Mesenchymal stem cell (in vitro differentiated cells and primary cell): ENCODE measurements around the gene ADAM23.

Experiments
- DNase-seq: peaks from one replicate; pipeline ENCODE4 v3.0.0-alpha.2; 2013
- H2AFZ ChIP-seq: one replicate; pipeline ENCODE4 v1.6.1; 2013; ENCODE audit warnings: low read depth, mild to moderate bottlenecking, control low read depth, inconsistent platforms, low read length, moderate library complexity
- H2AK5ac ChIP-seq: 2 replicates; pipeline ENCODE4 v1.6.1; 2013; ENCODE audit warnings: low read length, moderate library complexity, mild to moderate bottlenecking, inconsistent platforms; ENCODE audit not compliant: severe bottlenecking
- H2BK120ac ChIP-seq: one replicate; pipeline ENCODE4 v1.6.1; 2013; ENCODE audit warnings: low read depth, mild to moderate bottlenecking, inconsistent platforms, low read length, moderate library complexity
- H2BK12ac ChIP-seq, 2 experiments: one replicate each; pipeline ENCODE4 v1.6.1; 2013; ENCODE audit warnings: inconsistent platforms in 2 of 2, low read length in 2 of 2, mild to moderate bottlenecking in 2 of 2, moderate library complexity in 2 of 2, control low read depth in 1 of 2
- H2BK15ac ChIP-seq: one replicate; pipeline ENCODE4 v1.6.1; 2013; ENCODE audit warnings: mild to moderate bottlenecking, low read depth, inconsistent platforms; ENCODE audit not compliant: poor library complexity, severe bottlenecking
- H2BK5ac ChIP-seq: 2 replicates; pipeline ENCODE4 v1.6.1; 2013; ENCODE audit warnings: low read depth, mild to moderate bottlenecking, low read length, control low read depth, inconsistent platforms; ENCODE audit not compliant: poor library complexity, severe bottlenecking
- H3K14ac ChIP-seq, 2 experiments: one replicate each; pipeline ENCODE4 v1.6.1; 2013; ENCODE audit warnings: inconsistent platforms in 2 of 2, low read length in 2 of 2, control low read depth in 1 of 2, mild to moderate bottlenecking in 1 of 2, moderate library complexity in 1 of 2
- H3K18ac ChIP-seq, 2 experiments: one replicate each; pipeline ENCODE4 v1.6.1; 2013; ENCODE audit warnings: inconsistent platforms in 2 of 2, low read length in 2 of 2, control low read depth in 1 of 2, low read depth in 1 of 2, mild to moderate bottlenecking in 1 of 2
- H3K23ac ChIP-seq, 2 experiments: one replicate each; pipeline ENCODE4 v1.6.1; 2013; ENCODE audit warnings: inconsistent platforms in 2 of 2, low read length in 2 of 2, mild to moderate bottlenecking in 2 of 2, moderate library complexity in 2 of 2, control low read depth in 1 of 2
- H3K27ac ChIP-seq: 2 replicates; pipeline ENCODE4 v1.5.1; 2013; ENCODE audit warnings: mild to moderate bottlenecking, moderate library complexity, low read length, control low read depth, inconsistent platforms; ENCODE audit not compliant: poor library complexity, severe bottlenecking
- H3K27me3 ChIP-seq, 2 experiments: 2 replicates each; pipeline versions ENCODE4 v1.6.1 to v1.7.0; 2013; ENCODE audit warnings: low read length in 2 of 2, mild to moderate bottlenecking in 2 of 2, moderate library complexity in 2 of 2, control low read depth in 1 of 2, inconsistent platforms in 1 of 2; ENCODE audit not compliant: control insufficient read depth in 1 of 2, insufficient read depth in 1 of 2
- H3K36me3 ChIP-seq, 2 experiments: 2 replicates each; pipeline versions ENCODE4 v1.6.1 to v1.7.0; 2013; ENCODE audit warnings: low read length in 2 of 2, control low read depth in 1 of 2, inconsistent platforms in 1 of 2, low read depth in 1 of 2, mild to moderate bottlenecking in 1 of 2; ENCODE audit not compliant: insufficient read depth in 2 of 2, control insufficient read depth in 1 of 2
- H3K4ac ChIP-seq, 2 experiments: one replicate each; pipeline ENCODE4 v1.6.1; 2013; ENCODE audit warnings: inconsistent platforms in 2 of 2, low read length in 2 of 2, mild to moderate bottlenecking in 2 of 2, moderate library complexity in 2 of 2, control low read depth in 1 of 2, low read depth in 1 of 2
- H3K4me1 ChIP-seq: 2 replicates; pipeline ENCODE4 v1.6.1; 2013; ENCODE audit warnings: low read depth, low read length, control low read depth; ENCODE audit not compliant: control insufficient read depth, insufficient read depth
- H3K4me2 ChIP-seq: 2 replicates; pipeline ENCODE4 v1.6.1; 2013; ENCODE audit warnings: low read length, mild to moderate bottlenecking, inconsistent platforms; ENCODE audit not compliant: poor library complexity, severe bottlenecking
- H3K4me3 ChIP-seq, 2 experiments: 2 replicates each; pipeline versions ENCODE4 v1.5.1 to v1.7.0; 2013; ENCODE audit warnings: low read length in 2 of 2, mild to moderate bottlenecking in 2 of 2, control low read depth in 1 of 2, low read depth in 1 of 2; ENCODE audit not compliant: insufficient read depth in 1 of 2
- H3K79me1 ChIP-seq: replicated peaks from 2 replicates; pipeline ENCODE4 v1.6.1; 2013; ENCODE audit warnings: mild to moderate bottlenecking, control low read depth, low read length, inconsistent platforms; ENCODE audit not compliant: poor library complexity, severe bottlenecking
- H3K9ac ChIP-seq: 2 replicates; pipeline ENCODE4 v1.7.0; 2013; ENCODE audit warnings: mild to moderate bottlenecking, low read length, moderate library complexity
- H3K9me3 ChIP-seq: 2 replicates; pipeline ENCODE4 v1.7.0; 2013; ENCODE audit warnings: mild to moderate bottlenecking, low read length; ENCODE audit not compliant: control insufficient read depth
- H4K8ac ChIP-seq: one replicate; pipeline ENCODE4 v1.6.1; 2013; ENCODE audit warnings: inconsistent platforms, mild to moderate bottlenecking, low read length, moderate library complexity
- H4K91ac ChIP-seq: one replicate; pipeline ENCODE4 v1.6.1; 2013; ENCODE audit warnings: mild to moderate bottlenecking, low read length, inconsistent platforms
- WGBS: methylation state at CpG from one replicate; pipeline ENCODE4 v1.1.7; 2013; ENCODE audit warnings: mixed read lengths; 5-methylcytosine and 5-hydroxymethylcytosine counted together

Gene ADAM23

DNA sequence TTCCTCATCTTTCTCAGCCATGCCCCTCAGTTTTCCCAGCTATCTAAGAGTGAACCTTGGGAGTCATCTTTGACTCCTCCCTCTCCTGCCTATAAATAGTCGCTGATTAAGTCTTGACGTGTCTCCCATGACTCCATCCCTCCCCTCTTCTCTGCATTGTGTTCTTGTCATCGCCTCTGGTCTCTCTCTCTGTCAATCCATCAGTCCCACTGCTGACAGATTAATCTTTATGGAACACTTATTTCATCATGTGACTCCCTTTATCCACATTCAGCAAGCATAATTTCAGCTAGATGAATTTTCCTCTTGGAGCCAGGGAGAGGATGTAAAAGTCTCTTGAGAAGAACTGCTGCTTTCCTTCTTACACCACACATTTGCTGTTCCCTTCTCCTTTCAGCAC lies 9.4 kb downstream of the ADAM23 start:
- H3K4me2 ChIP-seq, result no peak overlapping the region

DNA sequence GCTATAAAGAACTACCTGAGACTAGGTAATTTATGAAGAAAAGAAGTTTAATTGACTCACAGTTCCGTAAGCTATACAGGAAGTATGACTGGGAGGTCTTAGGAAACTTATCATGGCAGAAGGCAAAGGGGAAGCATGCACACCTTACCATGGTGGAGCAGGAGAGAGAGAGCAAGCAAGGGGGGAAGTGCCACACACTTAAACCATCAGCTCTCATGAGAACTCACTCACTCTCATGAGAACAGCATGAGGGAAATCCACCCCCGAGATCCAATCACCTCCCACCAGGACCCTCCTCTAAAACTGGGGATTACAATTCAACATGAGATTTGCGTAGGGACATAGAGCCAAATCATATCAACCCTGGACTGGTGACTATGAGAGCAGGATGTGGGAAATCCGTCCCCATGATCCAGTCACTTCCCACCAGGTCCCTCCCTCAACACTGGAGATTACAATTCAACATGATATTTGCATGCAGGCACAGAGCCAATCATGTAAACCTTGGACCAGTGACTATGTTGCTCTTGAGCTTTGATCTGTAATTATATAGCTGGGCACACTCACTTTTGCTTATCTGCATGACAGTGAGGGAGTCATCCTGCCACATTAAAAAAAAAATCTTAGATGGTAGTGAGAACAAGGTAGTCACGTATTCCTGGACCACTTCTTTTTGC lies 12.9 kb downstream of the ADAM23 start:
- H4K8ac ChIP-seq, result no peak overlapping the region
- peaks cover 0 to 7% of the 10 kb centered on the region in 2 experiments for H3K27me3 ChIP-seq
- no peak overlapping the region for H3K9ac ChIP-seq
- no peak overlapping the region for H4K91ac ChIP-seq
- H2BK12ac ChIP-seq, result no peak overlapping the region
- no peaks in the 10 kb centered on the region for H3K4me1 ChIP-seq
- no peak overlapping the region for H3K4me3 ChIP-seq
- H3K36me3 ChIP-seq, result no peaks in the 10 kb centered on the region
- no peak overlapping the region for H3K27ac ChIP-seq
- H3K4ac ChIP-seq, result no peak overlapping the region
- no peak overlapping the region for H3K23ac ChIP-seq
- no peak overlapping the region for H3K4me2 ChIP-seq
- no peak for DNase-seq
- no peak overlapping the region for H2BK5ac ChIP-seq
- H2AK5ac ChIP-seq, result no peak overlapping the region
- no peak overlapping the region for H3K14ac ChIP-seq
- 96% methylated on average over 5 of the region's 5 CpGs for WGBS
- H2AFZ ChIP-seq, result no peak overlapping the region
- no peaks in the 10 kb centered on the region for H3K9me3 ChIP-seq
- no peak overlapping the region for H2BK15ac ChIP-seq
- H2BK120ac ChIP-seq, result no peak overlapping the region
- H3K18ac ChIP-seq, result no peak overlapping the region
- no peaks in the 10 kb centered on the region for H3K79me1 ChIP-seq

More for the DNA sequence above, 9.4 kb downstream of the ADAM23 start:
- DNase-seq, result peak; percentile 56
- Histone ChIP-seq H3K27ac (no peak overlapping the region), H4K8ac (no peak overlapping the region), H3K9me3 (no peaks in the 10 kb centered on the region), H3K9ac (no peak overlapping the region), H4K91ac (no peak overlapping the region), H3K27me3 (no peaks in the 10 kb centered on the region), H2BK15ac (no peak overlapping the region), H3K4me1 (no peaks in the 10 kb centered on the region), H2AFZ (no peak overlapping the region), H3K79me1 (no peaks in the 10 kb centered on the region), H2AK5ac (no peak overlapping the region), H3K4me3 (no peak overlapping the region), H3K4ac (no peak overlapping the region), H2BK5ac (no peak overlapping the region), H3K23ac (no peak overlapping the region), H3K36me3 (no peaks in the 10 kb centered on the region), H2BK12ac (no peak overlapping the region), H3K18ac (no peak overlapping the region), H2BK120ac (no peak overlapping the region), H3K14ac (no peak overlapping the region)
- WGBS, result 41% methylated on average over 3 of the region's 3 CpGs

DNA sequence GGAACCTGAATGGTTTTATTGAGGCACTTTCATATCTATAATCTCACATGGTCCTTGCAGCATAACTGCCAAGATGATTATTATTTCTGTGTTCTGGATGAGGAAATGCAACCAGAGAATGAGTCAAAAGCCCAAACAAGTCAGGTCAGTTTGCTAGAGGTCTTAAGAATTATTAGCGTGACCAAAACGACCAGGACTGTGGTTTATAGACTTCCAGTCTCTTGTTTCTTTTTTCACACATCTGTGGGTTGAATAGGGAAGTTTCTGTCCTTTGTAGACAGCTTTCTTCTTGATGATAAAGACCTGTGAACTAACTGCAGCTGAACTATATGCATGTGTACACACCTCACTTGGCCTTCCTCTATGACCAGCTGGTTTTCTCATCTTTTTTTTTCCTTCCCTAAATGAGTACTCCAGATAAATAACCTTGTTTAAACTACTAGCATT lies 13.9 kb downstream of the ADAM23 start:
- no peaks in the 10 kb centered on the region for H3K9me3 ChIP-seq
- H2BK120ac ChIP-seq, result no peak overlapping the region
- H2BK15ac ChIP-seq, result no peak overlapping the region
- no peaks in the 10 kb centered on the region for H3K4me1 ChIP-seq
- no peaks in the 10 kb centered on the region for H3K79me1 ChIP-seq
- H2AFZ ChIP-seq, result no peak overlapping the region
- no peak overlapping the region for H4K8ac ChIP-seq
- H3K18ac ChIP-seq, result no peak overlapping the region
- H3K36me3 ChIP-seq, result no peaks in the 10 kb centered on the region
- no peak overlapping the region for H3K27ac ChIP-seq
- H3K4me3 ChIP-seq, result no peak overlapping the region
- no peak overlapping the region for H3K9ac ChIP-seq
- H2BK5ac ChIP-seq, result no peak overlapping the region
- WGBS, result 100% methylated on average over 1 of the region's 2 CpGs
- no peak overlapping the region for H4K91ac ChIP-seq
- peaks cover 0 to 7% of the 10 kb centered on the region in 2 experiments for H3K27me3 ChIP-seq
- H2AK5ac ChIP-seq, result no peak overlapping the region
- H3K4me2 ChIP-seq, result no peak overlapping the region
- no peak overlapping the region for H3K23ac ChIP-seq
- no peak overlapping the region for H3K4ac ChIP-seq
- H3K14ac ChIP-seq, result no peak overlapping the region
- DNase-seq, result no peak
- H2BK12ac ChIP-seq, result no peak overlapping the region

DNA sequence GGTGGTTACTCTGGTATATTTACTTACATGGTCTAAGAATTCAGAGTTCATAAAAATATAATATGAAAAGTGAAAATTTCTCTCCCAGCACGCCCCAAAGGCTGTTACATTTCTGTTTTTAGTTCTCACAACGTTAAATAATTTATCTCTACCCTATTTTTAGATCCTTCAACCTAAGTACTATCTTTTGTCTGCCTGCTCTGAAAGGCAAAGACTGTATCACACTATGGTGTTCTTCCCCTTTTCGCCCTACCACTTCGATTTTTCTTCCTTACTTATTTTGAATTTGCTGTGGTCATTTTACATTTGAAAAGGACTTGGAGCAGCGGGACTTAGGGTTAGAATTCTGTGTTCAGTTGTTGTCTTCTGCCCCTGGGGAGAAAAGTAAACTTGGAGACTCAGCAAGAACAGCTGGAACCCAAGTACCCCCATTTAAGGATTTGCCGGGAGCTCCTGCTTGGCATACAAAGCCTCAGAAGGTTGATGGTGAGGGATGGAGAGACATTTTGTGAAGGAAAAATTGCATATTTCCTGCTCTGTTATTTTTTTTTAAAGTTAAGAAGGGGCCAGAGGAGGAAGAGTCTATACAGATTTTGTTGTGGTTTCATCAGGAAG lies 19.0 kb downstream of the ADAM23 start:
- Histone ChIP-seq H3K4ac (no peak overlapping the region), H4K8ac (no peak overlapping the region), H3K79me1 (no peaks in the 10 kb centered on the region), H2AK5ac (no peak overlapping the region), H3K9me3 (no peaks in the 10 kb centered on the region), H4K91ac (no peak overlapping the region), H3K4me1 (no peaks in the 10 kb centered on the region), H2AFZ (no peak overlapping the region), H2BK5ac (no peak overlapping the region), H3K27me3 (peaks cover 0 to 7% of the 10 kb centered on the region in 2 experiments), H3K4me3 (no peak overlapping the region), H3K9ac (no peak overlapping the region), H3K18ac (no peak overlapping the region), H3K14ac (no peak overlapping the region), H3K36me3 (no peaks in the 10 kb centered on the region), H2BK120ac (no peak overlapping the region), H3K23ac (no peak overlapping the region), H3K27ac (no peak overlapping the region), H3K4me2 (no peak overlapping the region), H2BK12ac (no peak overlapping the region), H2BK15ac (no peak overlapping the region)
- WGBS, result 50% methylated on average over 4 of the region's 6 CpGs
- no peak for DNase-seq
